Activated T-cell treated with anti-CD3 and anti-CD28 coated beads, Interleukin-2, amount 50 U/mL, for 4 hours (primary cell): ENCODE measurements around the gene CYTH4. TPM values are rescaled to one million over a fixed set of nuclear protein-coding genes. Genes with fewer than 3 reads are reported as not detected.
"Not testable (repeated sequence)": the region's sequence is repeated elsewhere in the genome, so short reads cannot be mapped to it uniquely, and the experiment has no call there.

ENCODE experiments used
- ATAC-seq, 2 donors: fragments of 200-7000 bp; cut with Tn5 transposase; one replicate each; pipeline ENCODE4 v1.10.0; 2021
- DNase-seq: peaks from one replicate; pipeline ENCODE4 v3.0.0-alpha.2; 2020
- H3K27me3 Mint-ChIP-seq: one replicate; pipeline ENCODE4 v1.8.0; 2021; ENCODE audit warnings: low read depth, mixed read lengths
- H3K36me3 Mint-ChIP-seq: one replicate; pipeline ENCODE4 v1.8.0; 2022; ENCODE audit warnings: mixed read lengths; ENCODE audit not compliant: insufficient read depth
- H3K4me1 Mint-ChIP-seq: one replicate; pipeline ENCODE4 v1.8.0; 2021; ENCODE audit warnings: low read depth, mixed read lengths
- H3K4me3 Mint-ChIP-seq: one replicate; pipeline ENCODE4 v1.8.0; 2021; ENCODE audit warnings: mild to moderate bottlenecking, moderate library complexity, mixed read lengths
- H3K9me3 Mint-ChIP-seq: one replicate; pipeline ENCODE4 v1.8.0; 2021; ENCODE audit warnings: mixed read lengths
- total RNA-seq, 3 donors: library from RNA; stranded (reverse); gene quantifications; one replicate each; pipeline ENCODE4 v1.2.1, GENCODE V29; 2021

Gene CYTH4
- 10 to 100 TPM in 1 of 3 donors, 1 to 10 TPM in 2; 9.0 to 10.9 (median 9.7) TPM for total RNA-seq

GRCh38 chr22:37282385-37282677 is at the start of gene CYTH4:
Gene CYTH4, plus strand, starts transcription at chr22:37282508. Its CDS starts 62 bp downstream, at chr22:37282570.
- H3K36me3 Mint-ChIP-seq, result peaks cover 8% of the 10 kb centered on the region
- H3K9me3 Mint-ChIP-seq, result no peaks in the 10 kb centered on the region
- DNase-seq (peak; percentile 78), ATAC-seq (peak; percentile 83 to 87)
- no peaks in the 10 kb centered on the region for H3K27me3 Mint-ChIP-seq
- peak within 1 kb of the TSS; percentile 88 for H3K4me3 Mint-ChIP-seq
- H3K4me1 Mint-ChIP-seq, result peaks cover 63% of the 10 kb centered on the region

GRCh38 chr22:37233371-37233750 is 48.9 kb upstream of the CYTH4 start:
- DNase-seq, H3K27me3 Mint-ChIP-seq, ATAC-seq, H3K9me3 Mint-ChIP-seq: not testable (repeated sequence)
- Mint-ChIP-seq H3K4me1 (peaks cover 96% of the 10 kb centered on the region), H3K36me3 (peaks cover 42% of the 10 kb centered on the region), H3K4me3 (peak overlapping the region; percentile 11)

- ATAC-seq, result no peak
- Mint-ChIP-seq H3K27me3 (no peaks in the 10 kb centered on the region), H3K9me3 (no peaks in the 10 kb centered on the region), H3K36me3 (peaks cover 45% of the 10 kb centered on the region), H3K4me3 (peak overlapping the region; percentile 55), H3K4me1 (peaks cover 96% of the 10 kb centered on the region)
- no peak for DNase-seq
Observed at GRCh38 chr22:37233751-37234631, 48.3 kb upstream of the CYTH4 start.

- Mint-ChIP-seq H3K9me3 (no peaks in the 10 kb centered on the region), H3K4me1 (peaks cover 95% of the 10 kb centered on the region), H3K36me3 (peaks cover 47% of the 10 kb centered on the region), H3K27me3 (no peaks in the 10 kb centered on the region), H3K4me3 (peak overlapping the region; percentile 55)
- DNase-seq, result no peak
- no peak for ATAC-seq
Observed at GRCh38 chr22:37234736-37235711, 47.3 kb upstream of the CYTH4 start.

- ATAC-seq, result no peak
- DNase-seq, result no peak
- Mint-ChIP-seq H3K4me3 (peak overlapping the region; percentile 69), H3K27me3 (no peaks in the 10 kb centered on the region), H3K36me3 (peaks cover 54% of the 10 kb centered on the region), H3K4me1 (peaks cover 96% of the 10 kb centered on the region), H3K9me3 (no peaks in the 10 kb centered on the region)
Observed at GRCh38 chr22:37235897-37236607, 46.3 kb upstream of the CYTH4 start.

GRCh38 chr22:37237371-37238268 is 44.7 kb upstream of the CYTH4 start:
- Mint-ChIP-seq H3K4me1 (peaks cover 91% of the 10 kb centered on the region), H3K9me3 (no peaks in the 10 kb centered on the region)
- DNase-seq, result no peak

GRCh38 chr22:37239336-37240239 is 42.7 kb upstream of the CYTH4 start:
- Mint-ChIP-seq H3K27me3 (no peaks in the 10 kb centered on the region), H3K9me3 (no peaks in the 10 kb centered on the region), H3K4me1 (peaks cover 79% of the 10 kb centered on the region), H3K36me3 (peaks cover 48% of the 10 kb centered on the region), H3K4me3 (peak overlapping the region; percentile 98)
- ATAC-seq (no peak), DNase-seq (no peak)

More at GRCh38 chr22:37237371-37238268, 44.7 kb upstream of the CYTH4 start:
- Mint-ChIP-seq H3K4me3 (peak overlapping the region; percentile 78), H3K27me3 (no peaks in the 10 kb centered on the region), H3K36me3 (peaks cover 56% of the 10 kb centered on the region)
- peak in 1 of 2 donors; percentile 3 for ATAC-seq

- H3K4me3 Mint-ChIP-seq, result peak overlapping the region; percentile 98
- peaks cover 78% of the 10 kb centered on the region for H3K4me1 Mint-ChIP-seq
- DNase-seq (no peak), ATAC-seq (no peak)
- H3K9me3 Mint-ChIP-seq, result no peaks in the 10 kb centered on the region
- no peaks in the 10 kb centered on the region for H3K27me3 Mint-ChIP-seq
- peaks cover 42% of the 10 kb centered on the region for H3K36me3 Mint-ChIP-seq
Observed at GRCh38 chr22:37240240-37240940, 41.9 kb upstream of the CYTH4 start.

GRCh38 chr22:37240941-37241320 is 41.4 kb upstream of the CYTH4 start:
- H3K4me1 Mint-ChIP-seq, result peaks cover 72% of the 10 kb centered on the region
- no peak for ATAC-seq
- DNase-seq, result no peak
- H3K4me3 Mint-ChIP-seq, result peak overlapping the region; percentile 98
- no peaks in the 10 kb centered on the region for H3K9me3 Mint-ChIP-seq
- peaks cover 38% of the 10 kb centered on the region for H3K36me3 Mint-ChIP-seq
- H3K27me3 Mint-ChIP-seq, result no peaks in the 10 kb centered on the region

GRCh38 chr22:37241351-37242142 is 40.8 kb upstream of the CYTH4 start:
- DNase-seq, result no peak
- ATAC-seq, result peak in 1 of 2 donors; percentile 1
- Mint-ChIP-seq H3K9me3 (no peaks in the 10 kb centered on the region), H3K36me3 (peaks cover 32% of the 10 kb centered on the region), H3K4me3 (peak overlapping the region; percentile 98), H3K27me3 (no peaks in the 10 kb centered on the region), H3K4me1 (peaks cover 66% of the 10 kb centered on the region)

GRCh38 chr22:37242395-37242918 is 39.9 kb upstream of the CYTH4 start:
- DNase-seq (peak; percentile 88), ATAC-seq (peak; percentile 75 to 77)
- Mint-ChIP-seq H3K4me3 (peak overlapping the region; percentile 98), H3K27me3 (no peaks in the 10 kb centered on the region), H3K36me3 (peaks cover 30% of the 10 kb centered on the region), H3K9me3 (no peaks in the 10 kb centered on the region), H3K4me1 (peaks cover 58% of the 10 kb centered on the region)
